B cell (primary cell): ENCODE measurements around the gene FAM163A.

Experiments
- CTCF ChIP-seq: fragments of 200-600 bp; IDR thresholded peaks from one replicate; pipeline ENCODE4 v1.8.0; 2022; ENCODE audit warnings: antibody characterized with exemption, mild to moderate bottlenecking
- EZH2 ChIP-seq: IDR thresholded peaks from 2 replicates; pipeline ENCODE4 v1.6.1; 2012; ENCODE audit warnings: borderline replicate concordance, low read depth, mild to moderate bottlenecking, moderate library complexity, low read length; ENCODE audit not compliant: insufficient read depth, poor library complexity, severe bottlenecking

GRCh38 chr1:179747611-179748010, 4.5 kb downstream of the FAM163A start:
- TF ChIP-seq CTCF, result no peak
- no peak for TF ChIP-seq EZH2
